ENCODE data around the gene CCL7.
A peak's percentile ranks its signal among the peaks of the same experiment; 100 is the strongest.

Gene CCL7

DNA sequence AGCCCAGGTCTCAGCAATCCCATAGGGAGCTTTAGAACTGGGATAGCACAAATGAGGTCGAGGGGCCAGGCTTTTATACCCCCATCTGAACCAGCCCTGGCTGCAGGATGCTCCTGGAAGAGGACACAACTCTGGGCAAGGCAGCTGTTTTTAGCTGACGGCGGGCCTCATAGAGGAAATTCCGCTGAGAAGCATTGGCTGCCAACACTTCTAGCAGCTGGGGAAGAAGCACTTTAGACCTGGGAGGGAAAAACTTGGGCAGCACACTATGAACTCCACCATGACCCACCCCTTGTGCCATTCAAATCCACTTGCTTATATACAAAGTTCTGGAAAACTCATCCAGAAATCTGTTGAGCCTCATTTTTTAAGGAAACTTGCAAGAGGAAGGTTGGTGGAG lies 20.6 kb downstream of the CCL7 start:
- 79 to 85% methylated on average over 4 of the region's 4 CpGs for WGBS, 2 experiments (ENCODE audit: insufficient coverage in 2 of 2)
- H3K4me3 ChIP-seq (ENCODE audit: extremely low read depth, insufficient read depth, low read length, poor library complexity, severe bottlenecking): no peak overlapping the region
- no peaks in the 10 kb centered on the region for H3K36me3 ChIP-seq (ENCODE audit: control insufficient read depth, insufficient read depth, low read length)
- H3K9me3 ChIP-seq (ENCODE audit: control insufficient read depth, low read length): no peaks in the 10 kb centered on the region
- H3K4me1 ChIP-seq (ENCODE audit: control insufficient read depth, insufficient read depth, low read length, poor library complexity, severe bottlenecking): no peaks in the 10 kb centered on the region
- no peak overlapping the region for H3K27ac ChIP-seq (ENCODE audit: low read depth, low read length, severe bottlenecking)

GRCh38 chr17:34291721-34292348 lies 21.8 kb downstream of the CCL7 start:
- H3K27ac ChIP-seq (ENCODE audit: low read depth, low read length, severe bottlenecking): no peak overlapping the region
- no peaks in the 10 kb centered on the region for H3K4me1 ChIP-seq (ENCODE audit: control insufficient read depth, insufficient read depth, low read length, poor library complexity, severe bottlenecking)
- WGBS, 2 experiments (ENCODE audit: insufficient coverage in 2 of 2): 87 to 97% methylated on average over 4 to 6 of the region's 6 CpGs
- no peaks in the 10 kb centered on the region for H3K9me3 ChIP-seq (ENCODE audit: control insufficient read depth, low read length)
- no peaks in the 10 kb centered on the region for H3K36me3 ChIP-seq (ENCODE audit: control insufficient read depth, insufficient read depth, low read length)
- no peak overlapping the region for H3K4me3 ChIP-seq (ENCODE audit: extremely low read depth, insufficient read depth, low read length, poor library complexity, severe bottlenecking)

GRCh38 chr17:34299027-34299426 lies 29.0 kb downstream of the CCL7 start:
- no peaks in the 10 kb centered on the region for H3K36me3 ChIP-seq (ENCODE audit: control insufficient read depth, insufficient read depth, low read length)
- H3K9me3 ChIP-seq (ENCODE audit: control insufficient read depth, low read length): no peaks in the 10 kb centered on the region
- peaks cover 17% of the 10 kb centered on the region for H3K4me1 ChIP-seq (ENCODE audit: control insufficient read depth, insufficient read depth, low read length, poor library complexity, severe bottlenecking)
- H3K4me3 ChIP-seq (ENCODE audit: extremely low read depth, insufficient read depth, low read length, poor library complexity, severe bottlenecking): no peak overlapping the region
- WGBS, 2 experiments (ENCODE audit: insufficient coverage in 2 of 2): 100% methylated on average over 1 of the region's 2 CpGs
- no peak overlapping the region for H3K27ac ChIP-seq (ENCODE audit: low read depth, low read length, severe bottlenecking)

- H3K27ac ChIP-seq (ENCODE audit: low read depth, low read length, severe bottlenecking): peak overlapping the region; percentile 89
- H3K4me1 ChIP-seq (ENCODE audit: control insufficient read depth, insufficient read depth, low read length, poor library complexity, severe bottlenecking): peaks cover 17% of the 10 kb centered on the region
- 89 to 91% methylated on average over 2 to 3 of the region's 3 CpGs for WGBS, 2 experiments (ENCODE audit: insufficient coverage in 2 of 2)
- no peak overlapping the region for H3K4me3 ChIP-seq (ENCODE audit: extremely low read depth, insufficient read depth, low read length, poor library complexity, severe bottlenecking)
- H3K36me3 ChIP-seq (ENCODE audit: control insufficient read depth, insufficient read depth, low read length): no peaks in the 10 kb centered on the region
- no peaks in the 10 kb centered on the region for H3K9me3 ChIP-seq (ENCODE audit: control insufficient read depth, low read length)
Observed at GRCh38 chr17:34299956-34300577, 30.0 kb downstream of the CCL7 start.

DNA sequence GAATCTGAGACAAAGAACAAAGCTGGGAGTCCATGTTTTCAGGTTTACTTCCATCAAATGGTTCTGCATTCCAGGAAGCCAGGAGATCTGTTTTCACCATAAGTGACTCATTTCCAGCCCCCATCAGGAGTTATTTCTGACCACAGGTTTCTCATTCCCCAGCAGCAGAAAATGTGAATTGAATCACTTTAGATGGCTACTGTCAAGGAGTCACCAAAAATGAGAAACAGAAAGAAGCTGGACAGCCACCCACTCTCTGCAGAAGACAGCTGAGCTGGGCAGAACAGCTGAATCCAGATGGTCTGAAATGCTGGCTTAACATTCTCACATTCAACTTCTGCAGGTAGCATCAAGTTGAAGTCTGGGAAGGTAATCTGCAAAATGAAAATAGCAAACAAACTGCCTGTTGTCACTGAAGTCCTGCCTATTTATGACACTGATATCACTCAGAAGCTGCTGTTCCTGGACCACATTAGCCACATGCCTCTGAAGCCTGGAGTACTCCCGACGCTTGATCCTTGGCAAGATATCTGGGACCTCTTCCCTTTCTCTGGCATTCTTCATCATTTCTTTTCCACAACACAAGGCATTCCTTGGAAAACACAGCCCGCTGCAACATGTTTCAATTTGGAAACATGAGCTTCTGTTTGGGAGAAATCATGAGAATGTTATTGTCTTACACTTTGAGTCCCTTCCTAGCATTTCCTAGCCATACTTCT lies 30.8 kb downstream of the CCL7 start:
- no peaks in the 10 kb centered on the region for H3K36me3 ChIP-seq (ENCODE audit: control insufficient read depth, insufficient read depth, low read length)
- no peaks in the 10 kb centered on the region for H3K9me3 ChIP-seq (ENCODE audit: control insufficient read depth, low read length)
- H3K27ac ChIP-seq (ENCODE audit: low read depth, low read length, severe bottlenecking): peak overlapping the region; percentile 89
- H3K4me3 ChIP-seq (ENCODE audit: extremely low read depth, insufficient read depth, low read length, poor library complexity, severe bottlenecking): no peak overlapping the region
- 92% methylated on average over 2 of the region's 3 CpGs for WGBS, 2 experiments (ENCODE audit: insufficient coverage in 2 of 2)
- peaks cover 17% of the 10 kb centered on the region for H3K4me1 ChIP-seq (ENCODE audit: control insufficient read depth, insufficient read depth, low read length, poor library complexity, severe bottlenecking)

- no peak overlapping the region for H3K27ac ChIP-seq (ENCODE audit: low read depth, low read length, severe bottlenecking)
- H3K36me3 ChIP-seq (ENCODE audit: control insufficient read depth, insufficient read depth, low read length): no peaks in the 10 kb centered on the region
- H3K4me1 ChIP-seq (ENCODE audit: control insufficient read depth, insufficient read depth, low read length, poor library complexity, severe bottlenecking): peaks cover 17% of the 10 kb centered on the region
- no peak overlapping the region for H3K4me3 ChIP-seq (ENCODE audit: extremely low read depth, insufficient read depth, low read length, poor library complexity, severe bottlenecking)
- H3K9me3 ChIP-seq (ENCODE audit: control insufficient read depth, low read length): no peaks in the 10 kb centered on the region
- WGBS, 2 experiments (ENCODE audit: insufficient coverage in 2 of 2): 80 to 100% methylated on average over 1 to 2 of the region's 2 CpGs
Observed at GRCh38 chr17:34301986-34302385, 32.0 kb downstream of the CCL7 start.

GRCh38 chr17:34302636-34303035 lies 32.6 kb downstream of the CCL7 start:
- peaks cover 17% of the 10 kb centered on the region for H3K4me1 ChIP-seq (ENCODE audit: control insufficient read depth, insufficient read depth, low read length, poor library complexity, severe bottlenecking)
- no peaks in the 10 kb centered on the region for H3K36me3 ChIP-seq (ENCODE audit: control insufficient read depth, insufficient read depth, low read length)
- no peaks in the 10 kb centered on the region for H3K9me3 ChIP-seq (ENCODE audit: control insufficient read depth, low read length)
- H3K27ac ChIP-seq (ENCODE audit: low read depth, low read length, severe bottlenecking): no peak overlapping the region
- WGBS, 2 experiments (ENCODE audit: insufficient coverage in 2 of 2): no CpG with 5 or more reads among the region's 1 CpG
- no peak overlapping the region for H3K4me3 ChIP-seq (ENCODE audit: extremely low read depth, insufficient read depth, low read length, poor library complexity, severe bottlenecking)

GRCh38 chr17:34303606-34304005 lies 33.6 kb downstream of the CCL7 start:
- peaks cover 17% of the 10 kb centered on the region for H3K4me1 ChIP-seq (ENCODE audit: control insufficient read depth, insufficient read depth, low read length, poor library complexity, severe bottlenecking)
- H3K36me3 ChIP-seq (ENCODE audit: control insufficient read depth, insufficient read depth, low read length): no peaks in the 10 kb centered on the region
- H3K27ac ChIP-seq (ENCODE audit: low read depth, low read length, severe bottlenecking): no peak overlapping the region
- no peaks in the 10 kb centered on the region for H3K9me3 ChIP-seq (ENCODE audit: control insufficient read depth, low read length)
- WGBS, 2 experiments (ENCODE audit: insufficient coverage in 2 of 2): 94% methylated on average over 2 of the region's 2 CpGs; no CpG with 5 or more reads in 1 of the 2 experiments
- no peak overlapping the region for H3K4me3 ChIP-seq (ENCODE audit: extremely low read depth, insufficient read depth, low read length, poor library complexity, severe bottlenecking)

GRCh38 chr17:34305061-34305460 lies 35.0 kb downstream of the CCL7 start:
- Histone ChIP-seq H3K4me1 (ENCODE audit: control insufficient read depth, insufficient read depth, low read length, poor library complexity, severe bottlenecking) (peaks cover 9% of the 10 kb centered on the region), H3K9me3 (ENCODE audit: control insufficient read depth, low read length) (no peaks in the 10 kb centered on the region), H3K36me3 (ENCODE audit: control insufficient read depth, insufficient read depth, low read length) (no peaks in the 10 kb centered on the region), H3K27ac (ENCODE audit: low read depth, low read length, severe bottlenecking) (no peak overlapping the region), H3K4me3 (ENCODE audit: extremely low read depth, insufficient read depth, low read length, poor library complexity, severe bottlenecking) (no peak overlapping the region)
- 90 to 93% methylated on average over 3 of the region's 4 CpGs for WGBS, 2 experiments (ENCODE audit: insufficient coverage in 2 of 2)

DNA sequence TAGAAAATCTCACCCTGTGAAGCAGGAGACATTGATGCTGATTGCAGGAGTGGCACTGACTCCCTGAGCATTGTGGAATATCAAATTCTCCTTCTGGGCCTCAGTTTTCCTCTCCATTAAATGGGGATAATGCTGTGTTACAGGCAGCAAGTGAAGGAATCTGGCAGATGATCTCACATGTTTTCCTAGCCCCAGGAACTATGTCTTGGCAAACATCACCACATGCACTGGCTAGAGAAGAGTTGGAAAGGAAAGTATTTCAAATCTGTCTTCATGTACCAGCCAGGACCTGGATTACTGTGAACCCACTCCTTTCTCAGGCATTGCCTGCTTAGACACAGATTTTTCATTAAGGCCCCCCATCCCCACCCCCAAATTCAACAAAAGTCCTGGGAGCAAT lies 35.6 kb downstream of the CCL7 start:
- Histone ChIP-seq H3K27ac (ENCODE audit: low read depth, low read length, severe bottlenecking) (no peak overlapping the region), H3K4me1 (ENCODE audit: control insufficient read depth, insufficient read depth, low read length, poor library complexity, severe bottlenecking) (peaks cover 6% of the 10 kb centered on the region), H3K36me3 (ENCODE audit: control insufficient read depth, insufficient read depth, low read length) (no peaks in the 10 kb centered on the region), H3K4me3 (ENCODE audit: extremely low read depth, insufficient read depth, low read length, poor library complexity, severe bottlenecking) (no peak overlapping the region), H3K9me3 (ENCODE audit: control insufficient read depth, low read length) (no peaks in the 10 kb centered on the region)

DNA sequence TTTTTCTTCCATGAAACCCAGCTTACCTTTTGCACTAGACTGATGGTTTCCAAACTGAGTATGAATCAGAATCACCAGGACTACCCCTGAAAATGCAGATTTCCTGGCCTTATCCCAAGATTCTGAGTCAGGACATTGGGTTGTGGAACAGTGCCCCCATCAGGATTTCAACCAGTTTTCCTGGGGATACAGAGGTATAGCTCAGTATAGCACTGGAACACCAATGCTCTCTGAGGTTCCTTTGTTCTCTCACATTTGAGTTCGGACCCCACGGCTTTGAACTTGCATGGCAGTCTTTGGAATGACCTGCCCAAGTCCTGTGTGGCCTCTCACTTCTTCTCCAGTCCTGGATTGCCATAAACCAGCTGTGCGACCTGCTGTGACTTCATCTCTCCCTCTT lies 36.4 kb downstream of the CCL7 start:
- H3K36me3 ChIP-seq (ENCODE audit: control insufficient read depth, insufficient read depth, low read length): no peaks in the 10 kb centered on the region
- no peak overlapping the region for H3K27ac ChIP-seq (ENCODE audit: low read depth, low read length, severe bottlenecking)
- no peak overlapping the region for H3K4me3 ChIP-seq (ENCODE audit: extremely low read depth, insufficient read depth, low read length, poor library complexity, severe bottlenecking)
- WGBS, 2 experiments (ENCODE audit: insufficient coverage in 2 of 2): 35 to 41% methylated on average over 2 of the region's 3 CpGs
- H3K4me1 ChIP-seq (ENCODE audit: control insufficient read depth, insufficient read depth, low read length, poor library complexity, severe bottlenecking): peaks cover 4% of the 10 kb centered on the region
- no peaks in the 10 kb centered on the region for H3K9me3 ChIP-seq (ENCODE audit: control insufficient read depth, low read length)
